Measurements from ENCODE around the gene ASH1L. TPM values are rescaled to one million over a fixed set of nuclear protein-coding genes. Genes with fewer than 3 reads are reported as not detected.

The ASH1L gene
- total and polyA plus RNA-seq, 9 of the 15 experiments (the other 6 are each of a cell fraction or from before 2014, with no cell fraction given), result 2.0 to 23.3 (median 14.6) TPM

DNA sequence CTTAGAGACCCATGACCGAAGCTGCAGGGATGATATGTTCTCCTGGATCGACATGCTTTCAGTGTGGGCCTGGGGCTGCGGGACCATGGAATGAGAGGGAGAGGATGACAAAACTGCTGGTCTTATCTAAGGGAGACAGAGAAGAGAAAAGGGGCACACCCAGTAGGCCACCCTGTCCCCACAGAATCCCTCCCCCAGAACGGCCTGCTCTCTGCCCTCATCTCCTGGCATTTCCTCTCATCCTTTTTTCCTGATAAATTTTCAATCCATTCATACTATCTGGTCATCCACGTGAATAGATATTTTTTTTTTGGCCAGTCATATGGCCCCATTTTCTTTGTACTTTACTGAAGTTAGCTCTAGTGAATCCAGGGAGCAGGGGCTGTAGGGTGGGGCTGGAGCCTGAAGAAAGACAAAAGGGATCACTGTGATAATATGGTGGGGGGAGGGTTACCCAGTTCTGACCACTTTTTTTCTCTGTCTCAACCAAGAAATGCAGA, 261.2 kb downstream of the ASH1L start, which contains the start of gene PKLR (continued):
- TF ChIP-seq BRD9 (IDR thresholded peaks at IDR 0.05; ENCODE audit: low read depth, partially characterized antibody) (peak; percentile 39), CBFA2T3 (IDR thresholded peaks at IDR 0.05) (peak; percentile 82), TARDBP (IDR thresholded peaks at IDR 0.05) (no peak), TAL1 (IDR thresholded peaks at IDR 0.05) (peak; percentile 74), KLF13 (tag; IDR thresholded peaks at IDR 0.05; ENCODE audit: borderline replicate concordance, low read depth) (no peak), MYC (IDR thresholded peaks at IDR 0.05; ENCODE audit: low read depth, low read length) (no peak), MYC (CRISPR knock-in tag; IDR thresholded peaks at IDR 0.05; ENCODE audit: borderline replicate concordance, low read depth) (no peak), MCM7 (IDR thresholded peaks at IDR 0.05) (no peak), PHF8 (IDR thresholded peaks at IDR 0.05; ENCODE audit: borderline replicate concordance, low read length) (peak; percentile 24; the same call in 1 of the 2 replicates), TRIM24 (IDR thresholded peaks at IDR 0.05) (peak in 1 of 2 experiments; percentile 10; a peak in 1 of 4 replicates), ARNT (IDR thresholded peaks at IDR 0.05) (0 out of 4 replicates have a peak, but pooled peaks of 1 of the 2 experiments have one; percentile 6), ZNF695 (CRISPR knock-in tag; IDR thresholded peaks at IDR 0.05) (no peak)
- TF ChIP-seq, protein P1, sequence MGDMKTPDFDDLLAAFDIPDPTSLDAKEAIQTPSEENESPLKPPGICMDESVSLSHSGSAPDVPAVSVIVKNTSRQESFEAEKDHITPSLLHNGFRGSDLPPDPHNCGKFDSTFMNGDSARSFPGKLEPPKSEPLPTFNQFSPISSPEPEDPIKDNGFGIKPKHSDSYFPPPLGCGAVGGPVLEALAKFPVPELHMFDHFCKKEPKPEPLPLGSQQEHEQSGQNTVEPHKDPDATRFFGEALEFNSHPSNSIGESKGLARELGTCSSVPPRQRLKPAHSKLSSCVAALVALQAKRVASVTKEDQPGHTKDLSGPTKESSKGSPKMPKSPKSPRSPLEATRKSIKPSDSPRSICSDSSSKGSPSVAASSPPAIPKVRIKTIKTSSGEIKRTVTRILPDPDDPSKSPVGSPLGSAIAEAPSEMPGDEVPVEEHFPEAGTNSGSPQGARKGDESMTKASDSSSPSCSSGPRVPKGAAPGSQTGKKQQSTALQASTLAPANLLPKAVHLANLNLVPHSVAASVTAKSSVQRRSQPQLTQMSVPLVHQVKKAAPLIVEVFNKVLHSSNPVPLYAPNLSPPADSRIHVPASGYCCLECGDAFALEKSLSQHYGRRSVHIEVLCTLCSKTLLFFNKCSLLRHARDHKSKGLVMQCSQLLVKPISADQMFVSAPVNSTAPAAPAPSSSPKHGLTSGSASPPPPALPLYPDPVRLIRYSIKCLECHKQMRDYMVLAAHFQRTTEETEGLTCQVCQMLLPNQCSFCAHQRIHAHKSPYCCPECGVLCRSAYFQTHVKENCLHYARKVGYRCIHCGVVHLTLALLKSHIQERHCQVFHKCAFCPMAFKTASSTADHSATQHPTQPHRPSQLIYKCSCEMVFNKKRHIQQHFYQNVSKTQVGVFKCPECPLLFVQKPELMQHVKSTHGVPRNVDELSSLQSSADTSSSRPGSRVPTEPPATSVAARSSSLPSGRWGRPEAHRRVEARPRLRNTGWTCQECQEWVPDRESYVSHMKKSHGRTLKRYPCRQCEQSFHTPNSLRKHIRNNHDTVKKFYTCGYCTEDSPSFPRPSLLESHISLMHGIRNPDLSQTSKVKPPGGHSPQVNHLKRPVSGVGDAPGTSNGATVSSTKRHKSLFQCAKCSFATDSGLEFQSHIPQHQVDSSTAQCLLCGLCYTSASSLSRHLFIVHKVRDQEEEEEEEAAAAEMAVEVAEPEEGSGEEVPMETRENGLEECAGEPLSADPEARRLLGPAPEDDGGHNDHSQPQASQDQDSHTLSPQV (IDR thresholded peaks at IDR 0.05), result peak; percentile 62; the same call in 1 of the 2 replicates
- TF ChIP-seq, protein P2, sequence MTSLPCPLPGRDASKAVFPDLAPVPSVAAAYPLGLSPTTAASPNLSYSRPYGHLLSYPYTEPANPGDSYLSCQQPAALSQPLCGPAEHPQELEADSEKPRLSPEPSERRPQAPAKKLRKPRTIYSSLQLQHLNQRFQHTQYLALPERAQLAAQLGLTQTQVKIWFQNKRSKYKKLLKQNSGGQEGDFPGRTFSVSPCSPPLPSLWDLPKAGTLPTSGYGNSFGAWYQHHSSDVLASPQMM (CRISPR knock-in tag; IDR thresholded peaks at IDR 0.05), result no peak
- TF ChIP-seq, protein P3, sequence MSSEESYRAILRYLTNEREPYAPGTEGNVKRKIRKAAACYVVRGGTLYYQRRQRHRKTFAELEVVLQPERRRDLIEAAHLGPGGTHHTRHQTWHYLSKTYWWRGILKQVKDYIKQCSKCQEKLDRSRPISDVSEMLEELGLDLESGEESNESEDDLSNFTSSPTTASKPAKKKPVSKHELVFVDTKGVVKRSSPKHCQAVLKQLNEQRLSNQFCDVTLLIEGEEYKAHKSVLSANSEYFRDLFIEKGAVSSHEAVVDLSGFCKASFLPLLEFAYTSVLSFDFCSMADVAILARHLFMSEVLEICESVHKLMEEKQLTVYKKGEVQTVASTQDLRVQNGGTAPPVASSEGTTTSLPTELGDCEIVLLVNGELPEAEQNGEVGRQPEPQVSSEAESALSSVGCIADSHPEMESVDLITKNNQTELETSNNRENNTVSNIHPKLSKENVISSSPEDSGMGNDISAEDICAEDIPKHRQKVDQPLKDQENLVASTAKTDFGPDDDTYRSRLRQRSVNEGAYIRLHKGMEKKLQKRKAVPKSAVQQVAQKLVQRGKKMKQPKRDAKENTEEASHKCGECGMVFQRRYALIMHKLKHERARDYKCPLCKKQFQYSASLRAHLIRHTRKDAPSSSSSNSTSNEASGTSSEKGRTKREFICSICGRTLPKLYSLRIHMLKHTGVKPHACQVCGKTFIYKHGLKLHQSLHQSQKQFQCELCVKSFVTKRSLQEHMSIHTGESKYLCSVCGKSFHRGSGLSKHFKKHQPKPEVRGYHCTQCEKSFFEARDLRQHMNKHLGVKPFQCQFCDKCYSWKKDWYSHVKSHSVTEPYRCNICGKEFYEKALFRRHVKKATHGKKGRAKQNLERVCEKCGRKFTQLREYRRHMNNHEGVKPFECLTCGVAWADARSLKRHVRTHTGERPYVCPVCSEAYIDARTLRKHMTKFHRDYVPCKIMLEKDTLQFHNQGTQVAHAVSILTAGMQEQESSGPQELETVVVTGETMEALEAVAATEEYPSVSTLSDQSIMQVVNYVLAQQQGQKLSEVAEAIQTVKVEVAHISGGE (CRISPR knock-in tag; IDR thresholded peaks at IDR 0.05), result 0 out of 6 replicates have a peak, but pooled peaks of 1 of the 3 experiments have one; percentile 17
- TF ChIP-seq, protein P4, sequence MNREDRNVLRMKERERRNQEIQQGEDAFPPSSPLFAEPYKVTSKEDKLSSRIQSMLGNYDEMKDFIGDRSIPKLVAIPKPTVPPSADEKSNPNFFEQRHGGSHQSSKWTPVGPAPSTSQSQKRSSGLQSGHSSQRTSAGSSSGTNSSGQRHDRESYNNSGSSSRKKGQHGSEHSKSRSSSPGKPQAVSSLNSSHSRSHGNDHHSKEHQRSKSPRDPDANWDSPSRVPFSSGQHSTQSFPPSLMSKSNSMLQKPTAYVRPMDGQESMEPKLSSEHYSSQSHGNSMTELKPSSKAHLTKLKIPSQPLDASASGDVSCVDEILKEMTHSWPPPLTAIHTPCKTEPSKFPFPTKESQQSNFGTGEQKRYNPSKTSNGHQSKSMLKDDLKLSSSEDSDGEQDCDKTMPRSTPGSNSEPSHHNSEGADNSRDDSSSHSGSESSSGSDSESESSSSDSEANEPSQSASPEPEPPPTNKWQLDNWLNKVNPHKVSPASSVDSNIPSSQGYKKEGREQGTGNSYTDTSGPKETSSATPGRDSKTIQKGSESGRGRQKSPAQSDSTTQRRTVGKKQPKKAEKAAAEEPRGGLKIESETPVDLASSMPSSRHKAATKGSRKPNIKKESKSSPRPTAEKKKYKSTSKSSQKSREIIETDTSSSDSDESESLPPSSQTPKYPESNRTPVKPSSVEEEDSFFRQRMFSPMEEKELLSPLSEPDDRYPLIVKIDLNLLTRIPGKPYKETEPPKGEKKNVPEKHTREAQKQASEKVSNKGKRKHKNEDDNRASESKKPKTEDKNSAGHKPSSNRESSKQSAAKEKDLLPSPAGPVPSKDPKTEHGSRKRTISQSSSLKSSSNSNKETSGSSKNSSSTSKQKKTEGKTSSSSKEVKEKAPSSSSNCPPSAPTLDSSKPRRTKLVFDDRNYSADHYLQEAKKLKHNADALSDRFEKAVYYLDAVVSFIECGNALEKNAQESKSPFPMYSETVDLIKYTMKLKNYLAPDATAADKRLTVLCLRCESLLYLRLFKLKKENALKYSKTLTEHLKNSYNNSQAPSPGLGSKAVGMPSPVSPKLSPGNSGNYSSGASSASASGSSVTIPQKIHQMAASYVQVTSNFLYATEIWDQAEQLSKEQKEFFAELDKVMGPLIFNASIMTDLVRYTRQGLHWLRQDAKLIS (CRISPR knock-in tag; IDR thresholded peaks at IDR 0.05), result 0 out of 2 replicates have a peak, but pooled peaks have one; percentile 34
